OCI-LY1 (cell line): ENCODE measurements around the gene IL21.

Source experiments
- H2AFZ ChIP-seq: fragments of 200-600 bp; sonication (generic), shearing (Covaris generic); 2 replicates; pipeline ENCODE4 v1.6.0; 2014; ENCODE audit warnings: antibody characterized with exemption, mild to moderate bottlenecking, low read length
- H3F3A ChIP-seq: fragments of 200-600 bp; sonication (generic), shearing (Covaris generic); 2 replicates; pipeline ENCODE4 v1.6.0; 2014; ENCODE audit warnings: mild to moderate bottlenecking, antibody characterized with exemption, low read length, moderate library complexity; ENCODE audit not compliant: insufficient read depth
- H3K27ac ChIP-seq: fragments of 200-600 bp; sonication (generic); 2 replicates; pipeline ENCODE4 v1.5.1; 2014; ENCODE audit warnings: low read length, mixed run types, mild to moderate bottlenecking, low read depth; ENCODE audit not compliant: poor library complexity, severe bottlenecking
- H3K27me3 ChIP-seq: fragments of 200-600 bp; sonication (generic); 2 replicates; pipeline ENCODE4 v1.6.0; 2014; ENCODE audit warnings: antibody characterized with exemption, mild to moderate bottlenecking, low read length, moderate library complexity; ENCODE audit not compliant: insufficient read depth
- H3K36me3 ChIP-seq: fragments of 200-600 bp; sonication (generic); 2 replicates; pipeline ENCODE4 v1.6.1; 2014; ENCODE audit warnings: mild to moderate bottlenecking, antibody characterized with exemption, low read length, moderate library complexity, mixed read lengths; ENCODE audit not compliant: insufficient read depth
- H3K4me1 ChIP-seq: fragments of 200-600 bp; sonication (generic); 2 replicates; pipeline ENCODE4 v1.5.1; 2014; ENCODE audit warnings: mild to moderate bottlenecking, low read length, moderate library complexity; ENCODE audit not compliant: insufficient read depth, severe bottlenecking
- H3K4me2 ChIP-seq: fragments of 200-600 bp; sonication (generic), shearing (Covaris generic); 2 replicates; pipeline ENCODE4 v1.6.1; 2014; ENCODE audit warnings: low read length
- H3K4me3 ChIP-seq: fragments of 200-600 bp; sonication (generic); 2 replicates; pipeline ENCODE4 v1.5.1; 2014; ENCODE audit warnings: low read length, low read depth, mild to moderate bottlenecking, mixed read lengths; ENCODE audit not compliant: poor library complexity, severe bottlenecking
- H3K79me2 ChIP-seq: fragments of 200-600 bp; shearing (Covaris generic); 2 replicates; pipeline ENCODE4 v1.6.1; 2016; ENCODE audit warnings: mixed run types, low read length, mixed read lengths; ENCODE audit not compliant: insufficient read depth
- H3K9ac ChIP-seq: fragments of 200-600 bp; sonication (generic), shearing (Covaris generic); 2 replicates; pipeline ENCODE4 v1.6.1; 2014; ENCODE audit warnings: mild to moderate bottlenecking, low read length, mixed read lengths
- H3K9me2 ChIP-seq: fragments of 200-600 bp; sonication (generic), shearing (Covaris generic); 2 replicates; pipeline ENCODE4 v1.6.1; 2014; ENCODE audit warnings: low read depth, mild to moderate bottlenecking, low read length, mixed read lengths
- H3K9me3 ChIP-seq: fragments of 200-600 bp; shearing (Covaris generic); 2 replicates; pipeline ENCODE4 v1.6.1; 2014; ENCODE audit warnings: low read length, mixed read lengths
- H4K20me1 ChIP-seq: fragments of 200-600 bp; sonication (generic), shearing (Covaris generic); 2 replicates; pipeline ENCODE4 v1.6.0; 2016; ENCODE audit warnings: mild to moderate bottlenecking, low read length; ENCODE audit not compliant: insufficient read depth
- EZH2 ChIP-seq: fragments of 200-600 bp; sonication (generic), shearing (Covaris generic); IDR thresholded peaks from 2 replicates; pipeline ENCODE4 v1.8.0; 2017; ENCODE audit warnings: borderline replicate concordance, mixed run types, mild to moderate bottlenecking, antibody characterized with exemption, low read length, moderate library complexity, mixed read lengths
- TF ChIP-seq, protein P1 (sequence below): fragments of 200-600 bp; sonication (generic), shearing (Covaris generic); IDR thresholded peaks from 2 replicates; pipeline ENCODE4 v1.5.1; 2017; ENCODE audit warnings: mild to moderate bottlenecking, antibody characterized with exemption, low read length, moderate library complexity, mixed read lengths

The IL21 gene

DNA sequence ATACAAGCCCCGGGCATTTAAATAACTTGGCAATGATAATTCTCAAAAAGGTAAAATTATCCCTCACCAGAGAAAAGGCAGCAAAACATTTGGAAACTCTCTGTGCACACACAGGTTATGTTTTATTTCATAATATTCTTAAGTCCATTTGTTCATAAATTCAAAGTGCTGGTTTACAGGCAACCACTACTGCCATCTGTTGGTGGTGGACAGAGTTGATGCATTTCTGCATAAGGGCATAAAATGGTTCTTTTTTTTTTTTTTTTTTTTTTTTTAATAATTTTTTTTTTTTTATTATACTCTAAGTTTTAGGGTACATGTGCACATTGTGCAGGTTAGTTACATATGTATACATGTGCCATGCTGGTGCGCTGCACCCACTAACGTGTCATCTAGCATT is 31.5 kb upstream of the IL21 start:
- Histone ChIP-seq H3K9ac (no peak overlapping the region), H3K4me3 (no peak overlapping the region), H3K4me2 (no peak overlapping the region), H2AFZ (no peak overlapping the region), H3F3A (no peaks in the 10 kb centered on the region), H3K27me3 (no peaks in the 10 kb centered on the region), H3K79me2 (no peaks in the 10 kb centered on the region), H3K9me2 (no peaks in the 10 kb centered on the region), H3K36me3 (no peaks in the 10 kb centered on the region), H3K27ac (no peak overlapping the region), H3K9me3 (no peaks in the 10 kb centered on the region), H4K20me1 (no peaks in the 10 kb centered on the region), H3K4me1 (no peaks in the 10 kb centered on the region)
- TF ChIP-seq EZH2, result no peak
- TF ChIP-seq, protein P1, sequence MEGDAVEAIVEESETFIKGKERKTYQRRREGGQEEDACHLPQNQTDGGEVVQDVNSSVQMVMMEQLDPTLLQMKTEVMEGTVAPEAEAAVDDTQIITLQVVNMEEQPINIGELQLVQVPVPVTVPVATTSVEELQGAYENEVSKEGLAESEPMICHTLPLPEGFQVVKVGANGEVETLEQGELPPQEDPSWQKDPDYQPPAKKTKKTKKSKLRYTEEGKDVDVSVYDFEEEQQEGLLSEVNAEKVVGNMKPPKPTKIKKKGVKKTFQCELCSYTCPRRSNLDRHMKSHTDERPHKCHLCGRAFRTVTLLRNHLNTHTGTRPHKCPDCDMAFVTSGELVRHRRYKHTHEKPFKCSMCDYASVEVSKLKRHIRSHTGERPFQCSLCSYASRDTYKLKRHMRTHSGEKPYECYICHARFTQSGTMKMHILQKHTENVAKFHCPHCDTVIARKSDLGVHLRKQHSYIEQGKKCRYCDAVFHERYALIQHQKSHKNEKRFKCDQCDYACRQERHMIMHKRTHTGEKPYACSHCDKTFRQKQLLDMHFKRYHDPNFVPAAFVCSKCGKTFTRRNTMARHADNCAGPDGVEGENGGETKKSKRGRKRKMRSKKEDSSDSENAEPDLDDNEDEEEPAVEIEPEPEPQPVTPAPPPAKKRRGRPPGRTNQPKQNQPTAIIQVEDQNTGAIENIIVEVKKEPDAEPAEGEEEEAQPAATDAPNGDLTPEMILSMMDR, result peak; percentile 46

DNA sequence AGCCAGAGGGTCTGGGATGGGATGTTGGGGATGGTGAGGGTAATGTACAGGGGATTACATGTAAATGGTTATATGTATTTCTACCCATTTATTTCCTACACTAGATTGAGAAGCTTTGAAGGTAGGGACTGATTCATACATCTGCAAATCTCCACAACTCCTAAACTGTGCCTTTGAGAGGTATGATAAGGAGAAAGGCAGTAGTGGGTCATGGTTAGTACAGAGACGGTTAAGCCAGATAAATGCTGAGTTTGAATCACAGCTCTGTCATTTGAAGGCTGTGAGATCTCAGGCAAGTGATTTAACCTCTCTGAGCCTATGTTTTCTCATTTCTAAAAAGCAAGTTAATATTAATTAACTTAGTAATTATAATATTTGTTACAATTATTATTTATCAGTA is 29.3 kb upstream of the IL21 start:
- Histone ChIP-seq H3K27me3 (no peaks in the 10 kb centered on the region), H3F3A (no peaks in the 10 kb centered on the region), H4K20me1 (no peaks in the 10 kb centered on the region), H3K27ac (no peak overlapping the region), H2AFZ (no peak overlapping the region), H3K79me2 (no peaks in the 10 kb centered on the region), H3K36me3 (no peaks in the 10 kb centered on the region), H3K9me2 (no peaks in the 10 kb centered on the region), H3K4me2 (no peak overlapping the region), H3K4me3 (no peak overlapping the region), H3K9me3 (no peaks in the 10 kb centered on the region), H3K9ac (no peak overlapping the region), H3K4me1 (no peaks in the 10 kb centered on the region)
- TF ChIP-seq, protein P1, result no peak
- no peak for TF ChIP-seq EZH2

GRCh38 chr4:122647656-122648055 is 26.8 kb upstream of the IL21 start:
- Histone ChIP-seq H2AFZ (no peak overlapping the region), H3K27ac (no peak overlapping the region), H3K9me3 (no peaks in the 10 kb centered on the region), H3K27me3 (no peaks in the 10 kb centered on the region), H3K4me1 (no peaks in the 10 kb centered on the region), H3K4me3 (no peak overlapping the region), H3K36me3 (no peaks in the 10 kb centered on the region), H3K79me2 (no peaks in the 10 kb centered on the region), H3K4me2 (no peak overlapping the region), H3F3A (no peaks in the 10 kb centered on the region), H3K9me2 (no peaks in the 10 kb centered on the region), H4K20me1 (no peaks in the 10 kb centered on the region), H3K9ac (no peak overlapping the region)
- TF ChIP-seq EZH2, result no peak
- TF ChIP-seq, protein P1, result no peak
